ENCODE results near the gene MAP3K5.

The MAP3K5 gene

DNA sequence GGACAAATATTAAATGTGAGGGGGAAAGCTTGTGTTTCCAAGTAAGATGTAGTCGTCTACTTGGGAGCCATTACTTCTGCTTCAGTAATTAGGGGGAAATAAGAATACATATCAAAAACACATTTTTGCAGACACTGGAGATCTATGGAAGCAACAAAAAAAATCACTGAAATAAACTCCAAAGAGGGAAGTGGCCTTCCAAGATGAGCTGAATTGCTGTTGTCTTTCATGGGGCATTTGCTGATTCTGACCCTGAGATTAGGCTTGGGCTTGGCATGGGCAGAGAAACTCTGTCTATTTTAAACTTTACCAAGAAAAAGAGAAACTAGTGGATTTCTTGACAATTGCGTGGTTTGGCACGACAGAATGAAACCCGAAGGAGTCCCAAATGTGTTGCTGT is 120.1 kb downstream of the MAP3K5 start:
- DNase-seq, result no peak

DNA sequence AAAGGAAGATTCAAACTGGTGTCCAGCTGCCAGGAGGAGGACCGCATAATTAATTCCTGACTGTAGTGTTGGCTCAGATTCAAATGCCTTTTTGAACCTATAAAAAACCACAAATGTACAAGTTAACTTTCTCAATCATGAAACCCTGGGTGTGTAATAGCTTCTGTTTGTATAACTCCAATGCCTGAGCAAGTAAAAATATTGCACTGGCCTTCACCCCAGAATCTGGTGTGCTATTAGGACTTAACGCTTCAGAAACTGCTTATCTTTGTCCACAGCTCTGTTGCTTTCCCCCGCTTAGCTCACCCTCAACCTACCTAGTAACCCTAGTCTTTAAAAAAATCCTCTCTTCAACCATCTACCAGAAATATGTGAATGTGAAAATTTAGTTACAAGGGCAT is 123.0 kb downstream of the MAP3K5 start:
- DNase-seq, result no peak

GRCh38 chr6:136668571-136668970 is 123.7 kb downstream of the MAP3K5 start:
- DNase-seq, result no peak

DNA sequence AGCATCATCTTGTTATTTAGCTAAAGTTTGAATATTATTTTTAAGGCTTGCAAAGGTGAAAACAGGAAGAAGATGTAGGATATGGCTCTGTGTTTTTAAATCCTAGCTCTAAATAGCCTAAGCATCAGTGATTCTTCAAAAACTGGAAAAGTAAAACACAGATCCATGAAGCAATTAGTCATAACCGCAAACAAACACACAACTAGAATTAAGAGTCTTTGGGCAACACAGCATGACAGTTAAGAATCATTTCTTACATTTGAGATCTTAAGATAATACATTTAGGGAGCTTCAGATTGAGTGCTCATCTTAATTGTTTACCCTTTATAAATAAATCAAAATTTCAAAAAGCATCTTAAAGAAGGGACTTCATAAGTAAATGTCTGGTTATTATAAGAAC is 126.2 kb downstream of the MAP3K5 start:
- DNase-seq, result no peak

DNA sequence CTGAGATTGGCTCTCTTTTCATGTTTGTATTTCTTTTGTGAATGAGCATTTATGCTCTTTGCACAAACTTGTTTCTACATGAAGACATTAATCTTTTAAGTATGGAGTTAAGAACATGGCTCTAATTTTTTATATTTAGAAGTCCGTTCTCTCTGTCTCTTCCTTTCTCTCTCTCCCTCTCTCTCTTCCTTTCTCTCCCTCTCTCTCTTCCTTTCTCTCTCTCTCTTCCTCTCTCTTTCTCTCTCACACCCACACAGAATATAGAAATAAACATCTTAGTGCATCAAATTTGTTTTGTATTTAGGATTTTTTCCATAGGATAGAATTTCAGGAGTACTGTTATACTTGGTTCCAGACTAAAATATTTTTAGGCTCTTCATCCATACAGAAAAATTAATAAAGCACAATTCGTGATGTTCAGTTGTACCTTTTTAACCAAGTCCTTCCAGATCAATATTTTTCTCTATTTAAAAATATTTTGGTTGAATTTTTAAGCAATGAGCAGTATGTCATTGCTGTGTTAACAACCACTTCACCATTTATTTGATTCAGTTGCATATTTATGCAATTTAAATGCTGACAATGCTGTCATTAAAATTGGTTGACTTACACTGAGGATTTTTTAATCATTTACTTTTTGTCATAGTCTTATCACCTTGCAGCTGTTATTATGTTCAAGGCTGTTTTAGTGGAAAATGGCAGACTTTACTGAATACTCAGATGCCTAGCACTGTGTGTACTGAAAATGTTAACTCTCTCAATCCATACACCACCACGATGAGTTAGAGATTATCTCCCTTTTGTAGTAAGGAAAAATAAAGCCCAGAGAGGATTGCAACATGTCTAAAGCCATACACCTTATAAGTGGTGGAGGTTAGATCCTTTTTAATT is 129.7 kb downstream of the MAP3K5 start:
- DNase-seq, result no peak

- DNase-seq, result no peak
Measured at GRCh38 chr6:136660727-136661126, 131.6 kb downstream of the MAP3K5 start.

DNA sequence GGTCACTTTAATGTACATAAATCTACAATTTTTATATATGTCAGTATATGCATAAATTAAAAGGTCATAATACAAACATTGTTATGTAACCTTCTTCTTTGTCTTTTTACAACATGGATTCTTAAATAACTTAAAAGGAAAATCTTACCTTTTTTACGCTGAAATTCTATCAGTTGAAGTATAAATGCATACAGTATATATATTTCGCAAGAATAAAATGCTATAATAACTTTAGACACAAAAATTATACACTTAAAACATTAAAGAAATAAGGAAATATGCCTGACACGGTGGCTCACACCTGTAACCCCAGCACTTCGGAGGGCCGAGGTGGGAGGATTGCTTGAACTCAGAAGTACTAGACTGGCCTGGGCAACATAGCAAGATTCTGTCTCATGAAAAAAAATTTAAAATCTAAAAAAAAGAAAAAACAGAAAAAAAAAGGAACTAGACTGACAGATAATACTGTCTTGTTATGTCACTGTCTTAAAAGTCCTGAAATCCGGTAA is 132.2 kb downstream of the MAP3K5 start:
- DNase-seq, result no peak

DNA sequence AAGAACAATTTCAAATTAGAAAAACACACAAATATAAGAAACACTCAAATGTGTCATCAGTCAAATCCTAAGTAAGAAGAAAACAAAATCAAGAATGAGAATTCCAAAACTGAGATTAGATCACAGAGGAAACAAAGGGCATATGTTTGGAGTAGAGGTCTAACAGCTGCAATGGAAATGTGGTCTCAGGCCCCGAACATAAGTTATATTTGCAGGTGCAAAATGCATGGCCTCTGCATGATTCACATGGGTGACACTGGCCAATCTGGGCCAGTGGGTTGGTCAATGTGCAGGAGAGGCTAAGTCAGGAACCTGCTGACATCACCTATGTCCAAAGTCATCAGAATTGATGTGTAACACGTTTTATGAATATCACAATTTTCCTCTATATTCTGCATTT is 133.6 kb downstream of the MAP3K5 start:
- no peak for DNase-seq

- no peak for DNase-seq
Measured at GRCh38 chr6:136657666-136658065, 134.6 kb downstream of the MAP3K5 start.

DNA sequence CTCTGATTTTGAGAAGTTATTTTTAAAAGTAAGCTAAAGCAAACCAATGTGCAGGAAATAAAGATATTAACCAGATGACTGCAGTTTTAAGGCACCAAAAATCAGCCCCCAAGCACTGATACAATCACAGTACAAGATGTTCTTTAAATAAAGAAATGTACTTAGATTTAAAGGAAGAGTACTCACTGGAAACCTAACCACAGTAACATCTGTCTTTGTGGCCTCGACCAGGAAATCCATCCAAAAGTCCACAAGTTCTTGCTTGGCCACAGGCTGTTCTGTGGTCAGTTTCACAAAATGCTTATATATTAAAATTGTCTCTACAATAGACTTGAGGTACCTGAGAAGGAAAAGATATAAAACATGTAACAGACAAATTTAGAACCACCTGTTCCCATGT is 136.2 kb downstream of the MAP3K5 start:
- DNase-seq, result no peak

GRCh38 chr6:136655239-136656014 is 136.8 kb downstream of the MAP3K5 start:
- no peak for DNase-seq

- DNase-seq, result no peak
Measured at GRCh38 chr6:136654086-136654485, 138.2 kb downstream of the MAP3K5 start.

DNA sequence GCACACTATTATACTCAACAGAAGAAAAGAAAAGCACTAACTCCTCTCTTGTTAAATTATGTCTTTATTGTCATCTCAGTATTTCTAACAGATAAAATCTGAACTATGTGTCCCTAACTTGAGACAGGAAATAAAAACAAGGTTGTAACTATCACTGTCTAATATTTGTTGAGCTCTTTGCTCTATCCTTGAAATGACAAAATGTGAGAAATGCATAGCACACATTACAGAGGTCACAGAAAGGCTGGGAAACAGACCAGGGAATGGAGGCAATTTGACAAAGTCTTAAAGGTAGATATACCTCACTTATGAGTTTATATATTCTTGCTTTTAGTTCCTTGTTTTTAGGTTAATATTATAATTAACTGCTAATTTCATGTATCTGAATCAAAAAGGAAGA is 139.6 kb downstream of the MAP3K5 start:
- DNase-seq, result no peak

DNA sequence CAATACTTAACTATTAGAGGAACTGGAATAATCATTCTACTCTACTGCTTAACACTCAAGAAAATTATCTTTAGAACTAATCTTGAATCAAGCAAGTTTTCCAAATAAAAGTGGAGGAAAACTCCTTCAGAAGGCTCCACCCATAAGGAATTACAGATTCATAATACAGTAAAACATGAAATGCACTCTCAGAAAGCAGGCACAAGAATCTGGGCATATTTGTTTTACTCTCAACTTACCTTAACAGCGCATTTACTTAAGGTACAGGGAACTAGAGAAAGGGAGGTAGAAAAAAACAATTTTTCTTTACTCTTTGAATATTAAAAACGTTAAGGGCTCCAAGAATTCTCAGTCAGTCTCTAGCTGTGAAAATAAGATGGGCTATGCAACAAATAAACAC is 140.3 kb downstream of the MAP3K5 start:
- no peak for DNase-seq

GRCh38 chr6:136647363-136647852 is 144.9 kb downstream of the MAP3K5 start:
- DNase-seq, result no peak

DNA sequence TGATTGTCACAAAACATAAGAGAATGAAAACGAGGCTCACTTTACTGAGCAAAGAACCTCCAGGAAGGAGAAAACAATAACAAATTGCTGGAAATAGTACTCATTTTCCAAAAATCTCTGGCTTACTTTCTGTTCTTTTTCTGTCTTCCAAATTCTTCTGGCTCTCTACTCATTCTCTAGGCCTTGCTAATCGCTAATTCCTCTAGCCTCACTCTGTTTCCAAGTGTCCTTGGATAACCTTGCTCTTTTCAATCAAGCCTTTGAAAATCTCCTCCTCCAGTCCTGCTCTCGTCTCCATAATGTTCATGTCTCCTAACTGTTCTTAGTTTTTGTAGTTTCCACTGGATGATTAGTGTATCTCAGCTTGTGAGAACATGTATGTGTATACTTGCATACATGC is 145.9 kb downstream of the MAP3K5 start:
- no peak for DNase-seq

GRCh38 chr6:136644597-136644952 is 147.7 kb downstream of the MAP3K5 start:
- no peak for DNase-seq

DNA sequence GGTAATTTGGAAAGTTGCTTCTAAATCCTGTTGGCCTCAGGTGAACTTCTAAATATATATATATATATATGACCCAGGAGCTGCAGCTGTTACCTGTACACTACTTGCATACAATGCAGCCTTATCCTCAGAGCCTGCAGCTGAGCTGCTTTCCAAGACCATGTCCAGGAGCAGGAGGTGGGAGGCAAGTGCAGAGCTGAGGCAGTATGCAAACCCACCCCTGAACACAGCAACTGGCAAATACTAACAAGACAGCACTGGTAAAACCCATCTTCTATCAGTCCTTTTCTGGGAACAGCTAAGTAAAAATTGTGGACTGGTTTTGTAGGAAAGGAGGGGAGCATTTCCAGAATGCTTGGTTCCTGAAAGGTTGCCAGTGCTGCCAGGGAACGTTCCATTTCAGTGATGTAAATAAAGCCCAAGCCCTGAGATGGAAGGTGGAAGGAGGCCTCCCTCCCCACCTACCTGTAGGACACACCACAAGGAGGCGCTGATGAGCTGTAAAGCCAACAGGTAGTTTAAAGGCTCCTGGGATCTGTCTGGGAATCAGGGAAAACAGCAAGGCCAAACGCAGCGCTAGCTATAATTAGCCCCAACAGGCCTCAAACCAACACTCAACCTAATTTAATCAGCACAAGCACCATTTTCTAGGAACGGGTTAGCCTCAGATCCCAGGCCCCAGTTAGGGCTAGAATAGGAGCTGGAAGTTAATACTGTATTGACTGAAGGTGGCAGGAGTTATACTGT is 148.3 kb downstream of the MAP3K5 start:
- peak; percentile 1 for DNase-seq

DNA sequence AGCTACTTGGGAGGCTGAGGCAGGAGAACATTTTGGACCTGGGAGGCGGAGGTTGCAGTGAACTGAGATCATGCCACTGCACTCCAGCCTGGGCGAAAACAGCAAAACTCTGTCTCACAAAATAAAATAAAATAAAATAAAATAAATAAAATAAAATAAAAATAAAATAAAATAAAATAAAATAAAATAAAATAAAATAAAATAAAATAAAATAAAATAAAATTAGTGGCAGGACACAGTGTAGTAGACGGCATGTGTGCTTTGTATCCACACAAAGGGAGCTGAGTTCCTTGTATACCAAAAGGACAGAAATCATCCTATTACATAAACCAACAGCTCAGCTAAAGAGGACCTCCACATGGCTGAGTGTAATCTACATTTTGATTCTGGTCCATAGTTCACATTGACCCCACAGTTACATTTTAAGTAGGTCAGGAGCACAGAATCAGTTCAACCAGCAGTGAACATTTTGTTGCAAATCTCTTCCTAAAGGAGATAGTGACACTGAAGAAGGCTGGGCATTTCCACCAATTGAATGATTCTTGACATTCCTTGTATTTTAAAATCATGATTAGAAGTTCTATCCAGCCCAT is 150.3 kb downstream of the MAP3K5 start:
- no peak for DNase-seq

- DNase-seq, result no peak
Measured at GRCh38 chr6:136641166-136641565, 151.1 kb downstream of the MAP3K5 start.

GRCh38 chr6:136640132-136640915 is 152.0 kb downstream of the MAP3K5 start:
- no peak for DNase-seq

DNA sequence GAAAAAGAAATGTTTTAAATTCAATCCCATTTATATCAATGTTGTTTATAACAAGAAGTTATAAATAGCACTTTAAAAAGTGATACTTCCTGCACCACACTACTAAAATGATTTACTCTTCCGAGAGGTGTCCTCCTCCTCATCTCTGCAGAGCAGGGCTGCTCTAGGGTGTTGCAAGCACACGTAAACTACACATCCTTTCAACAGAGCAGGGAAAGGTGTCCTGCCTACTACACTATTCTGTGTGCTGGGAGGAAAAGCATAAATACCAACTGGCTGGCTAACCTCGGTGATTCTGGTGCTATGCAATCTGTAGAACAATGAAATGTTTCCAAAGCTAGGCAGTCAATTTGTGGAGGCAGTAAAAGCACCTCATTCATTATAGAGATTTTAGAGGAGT is 152.6 kb downstream of the MAP3K5 start:
- no peak for DNase-seq
